Endothelial cell (in vitro differentiated cells): Measurements from ENCODE around the gene SRSF11. TPM values are rescaled to one million over a fixed set of nuclear protein-coding genes. Genes with fewer than 3 reads are reported as not detected.
"Not testable (repeated sequence)": the region's sequence is repeated elsewhere in the genome, so short reads cannot be mapped to it uniquely, and the experiment has no call there.

Experiments
- DNase-seq: peaks from one replicate; pipeline ENCODE4 v3.0.0; 2021; ENCODE audit warnings: low spot score
- H3K27ac Mint-ChIP-seq: one replicate; pipeline ENCODE4 v1.8.0; 2021; ENCODE audit warnings: mixed read lengths, inconsistent platforms; ENCODE audit not compliant: unreplicated experiment
- H3K27me3 Mint-ChIP-seq: one replicate; pipeline ENCODE4 v1.8.0; 2021; ENCODE audit warnings: mild to moderate bottlenecking, moderate library complexity, mixed read lengths, inconsistent platforms; ENCODE audit not compliant: unreplicated experiment
- H3K36me3 Mint-ChIP-seq: one replicate; pipeline ENCODE4 v1.8.0; 2021; ENCODE audit warnings: mild to moderate bottlenecking, low read depth, mixed read lengths, inconsistent platforms; ENCODE audit not compliant: unreplicated experiment
- H3K4me1 Mint-ChIP-seq: one replicate; pipeline ENCODE4 v1.8.0; 2021; ENCODE audit warnings: mild to moderate bottlenecking, mixed read lengths, inconsistent platforms; ENCODE audit not compliant: unreplicated experiment
- H3K4me3 Mint-ChIP-seq: one replicate; pipeline ENCODE4 v1.8.0; 2021; ENCODE audit warnings: mild to moderate bottlenecking, mixed read lengths, inconsistent platforms; ENCODE audit not compliant: unreplicated experiment
- H3K9me3 Mint-ChIP-seq: one replicate; pipeline ENCODE4 v1.8.0; 2021; ENCODE audit warnings: mixed read lengths, inconsistent platforms; ENCODE audit not compliant: unreplicated experiment
- long read RNA-seq: library from polyadenylated mRNA; unstranded; transcript quantifications from one replicate; pipeline ENCODE4 v2.0.0, GENCODE V29; 2020; ENCODE audit not compliant: unreplicated experiment
- total RNA-seq: library from RNA; stranded (reverse); fragmentation: NEBNext Ultra II Directional; extraction: Animal tissue kit (Norgen Biotek cat#: 25700); gene quantifications from one replicate; pipeline ENCODE4 v1.2.1, GENCODE V29; 2021; ENCODE audit not compliant: unreplicated experiment
- TF ChIP-seq, protein P1 (sequence below): fragments of 200-600 bp; sonication (generic); IDR thresholded peaks from one replicate; pipeline ENCODE4 v1.5.0; 2021; ENCODE audit warnings: antibody characterized with exemption; ENCODE audit not compliant: unreplicated experiment

Gene SRSF11, protein sequence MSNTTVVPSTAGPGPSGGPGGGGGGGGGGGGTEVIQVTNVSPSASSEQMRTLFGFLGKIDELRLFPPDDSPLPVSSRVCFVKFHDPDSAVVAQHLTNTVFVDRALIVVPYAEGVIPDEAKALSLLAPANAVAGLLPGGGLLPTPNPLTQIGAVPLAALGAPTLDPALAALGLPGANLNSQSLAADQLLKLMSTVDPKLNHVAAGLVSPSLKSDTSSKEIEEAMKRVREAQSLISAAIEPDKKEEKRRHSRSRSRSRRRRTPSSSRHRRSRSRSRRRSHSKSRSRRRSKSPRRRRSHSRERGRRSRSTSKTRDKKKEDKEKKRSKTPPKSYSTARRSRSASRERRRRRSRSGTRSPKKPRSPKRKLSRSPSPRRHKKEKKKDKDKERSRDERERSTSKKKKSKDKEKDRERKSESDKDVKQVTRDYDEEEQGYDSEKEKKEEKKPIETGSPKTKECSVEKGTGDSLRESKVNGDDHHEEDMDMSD
- 270 TPM for total RNA-seq
- long read RNA-seq, partial matches to known transcripts, result 84 of 113 reads
- long read RNA-seq, other reads (novel, unspliced or antisense), result 24 of 113 reads

DNA sequence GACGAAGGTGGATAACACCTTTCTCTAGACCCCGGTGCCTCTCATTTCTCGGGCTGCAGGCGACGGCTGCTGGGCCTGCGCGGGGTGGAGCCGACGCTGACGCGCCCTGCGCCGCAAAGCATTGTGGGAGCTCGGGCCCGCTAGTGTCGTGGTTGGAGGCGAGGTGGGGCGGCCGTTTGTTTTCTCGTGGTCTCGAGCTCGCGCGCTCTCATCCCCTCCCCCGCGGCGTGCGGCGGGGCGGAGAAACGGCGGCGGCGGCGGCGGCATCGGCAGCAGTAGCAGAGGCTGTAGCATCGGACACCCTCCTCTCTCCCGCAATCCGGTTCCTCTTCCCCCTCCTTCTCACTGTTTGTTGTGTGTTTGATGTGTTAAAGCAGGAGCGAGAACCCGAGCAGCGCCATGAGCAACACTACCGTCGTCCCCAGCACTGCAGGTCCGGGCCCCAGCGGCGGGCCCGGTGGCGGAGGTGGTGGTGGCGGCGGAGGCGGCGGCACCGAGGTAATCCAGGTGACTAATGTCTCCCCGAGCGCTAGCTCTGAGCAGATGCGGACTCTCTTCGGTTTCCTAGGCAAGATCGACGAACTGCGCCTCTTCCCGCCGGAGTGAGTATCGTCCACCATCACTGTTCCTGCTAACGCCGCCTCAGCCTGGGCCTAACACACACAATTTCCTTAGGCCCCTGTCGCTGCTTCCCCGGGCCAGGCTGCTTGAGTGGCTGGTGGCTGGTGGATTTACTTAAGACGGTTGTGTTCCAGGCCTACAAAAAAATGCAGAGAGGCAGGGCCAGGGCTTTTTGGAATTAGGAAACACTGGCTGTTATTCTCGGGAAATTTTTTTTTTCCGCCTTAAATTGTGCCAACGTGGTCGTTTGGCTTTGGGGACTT lies at the start of gene SRSF11:
SRSF11 (plus strand) TSS at position 143 of the 884 bp plus-strand sequence; CDS start at position 400, 257 bp downstream.
- H3K9me3 Mint-ChIP-seq, result no peaks in the 10 kb centered on the region
- TF ChIP-seq, protein P1, sequence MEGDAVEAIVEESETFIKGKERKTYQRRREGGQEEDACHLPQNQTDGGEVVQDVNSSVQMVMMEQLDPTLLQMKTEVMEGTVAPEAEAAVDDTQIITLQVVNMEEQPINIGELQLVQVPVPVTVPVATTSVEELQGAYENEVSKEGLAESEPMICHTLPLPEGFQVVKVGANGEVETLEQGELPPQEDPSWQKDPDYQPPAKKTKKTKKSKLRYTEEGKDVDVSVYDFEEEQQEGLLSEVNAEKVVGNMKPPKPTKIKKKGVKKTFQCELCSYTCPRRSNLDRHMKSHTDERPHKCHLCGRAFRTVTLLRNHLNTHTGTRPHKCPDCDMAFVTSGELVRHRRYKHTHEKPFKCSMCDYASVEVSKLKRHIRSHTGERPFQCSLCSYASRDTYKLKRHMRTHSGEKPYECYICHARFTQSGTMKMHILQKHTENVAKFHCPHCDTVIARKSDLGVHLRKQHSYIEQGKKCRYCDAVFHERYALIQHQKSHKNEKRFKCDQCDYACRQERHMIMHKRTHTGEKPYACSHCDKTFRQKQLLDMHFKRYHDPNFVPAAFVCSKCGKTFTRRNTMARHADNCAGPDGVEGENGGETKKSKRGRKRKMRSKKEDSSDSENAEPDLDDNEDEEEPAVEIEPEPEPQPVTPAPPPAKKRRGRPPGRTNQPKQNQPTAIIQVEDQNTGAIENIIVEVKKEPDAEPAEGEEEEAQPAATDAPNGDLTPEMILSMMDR, result no peak
- peaks cover 17% of the 10 kb centered on the region for H3K36me3 Mint-ChIP-seq
- peak within 1 kb of the TSS; percentile 95 for H3K27ac Mint-ChIP-seq
- peak within 1 kb of the TSS; percentile 90 for H3K4me3 Mint-ChIP-seq
- peaks cover 46% of the 10 kb centered on the region for H3K4me1 Mint-ChIP-seq
- peaks cover 2% of the 10 kb centered on the region for H3K27me3 Mint-ChIP-seq
- DNase-seq, result peak; percentile 99

DNA sequence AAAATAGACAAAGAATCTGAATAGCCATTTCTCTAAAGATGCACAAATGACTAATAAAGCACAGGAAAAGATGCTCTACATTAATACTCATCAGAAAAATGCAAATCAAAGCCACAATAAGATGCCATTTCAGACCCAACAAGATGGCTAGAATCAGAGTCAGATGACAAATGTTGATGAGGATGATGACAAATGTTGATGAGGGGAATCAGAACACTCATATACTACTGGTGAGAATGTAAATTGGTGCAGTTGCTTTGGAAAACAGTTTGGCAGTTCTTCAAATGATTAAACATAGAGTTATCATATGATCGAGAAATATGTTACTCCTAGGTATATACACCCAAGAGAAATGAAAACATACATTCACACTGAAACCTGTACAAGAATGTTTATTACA lies 49.7 kb upstream of the SRSF11 start:
- H3K4me3 Mint-ChIP-seq, result no peak overlapping the region
- peaks cover 7% of the 10 kb centered on the region for H3K27me3 Mint-ChIP-seq
- H3K9me3 Mint-ChIP-seq, result no peaks in the 10 kb centered on the region
- H3K27ac Mint-ChIP-seq, result no peak overlapping the region
- DNase-seq, result no peak
- TF ChIP-seq, protein P1, result no peak
- H3K4me1 Mint-ChIP-seq, result peaks cover 25% of the 10 kb centered on the region
- H3K36me3 Mint-ChIP-seq, result peaks cover 10% of the 10 kb centered on the region

DNA sequence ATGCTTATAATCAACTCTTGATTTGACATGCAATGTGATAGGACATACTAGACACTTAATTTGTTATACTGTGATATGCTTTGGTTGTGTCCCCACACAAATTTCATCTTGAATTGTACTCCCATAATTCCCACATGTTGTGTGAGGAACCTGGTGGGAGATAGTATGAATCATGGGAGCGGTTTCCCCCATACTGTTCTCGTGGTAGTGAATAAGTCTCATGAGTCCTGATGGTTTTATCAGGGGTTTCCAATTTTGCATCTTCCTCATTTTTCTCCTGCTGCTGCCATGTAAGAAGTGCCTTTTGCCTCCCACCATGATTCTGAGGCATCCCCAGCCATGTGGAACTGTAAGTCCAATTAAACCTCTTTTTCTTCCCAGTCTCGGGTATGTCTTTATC lies 36.0 kb upstream of the SRSF11 start:
- not testable (repeated sequence) for H3K9me3 Mint-ChIP-seq, H3K4me1 Mint-ChIP-seq, H3K27ac Mint-ChIP-seq, DNase-seq, H3K36me3 Mint-ChIP-seq, H3K27me3 Mint-ChIP-seq, H3K4me3 Mint-ChIP-seq

DNA sequence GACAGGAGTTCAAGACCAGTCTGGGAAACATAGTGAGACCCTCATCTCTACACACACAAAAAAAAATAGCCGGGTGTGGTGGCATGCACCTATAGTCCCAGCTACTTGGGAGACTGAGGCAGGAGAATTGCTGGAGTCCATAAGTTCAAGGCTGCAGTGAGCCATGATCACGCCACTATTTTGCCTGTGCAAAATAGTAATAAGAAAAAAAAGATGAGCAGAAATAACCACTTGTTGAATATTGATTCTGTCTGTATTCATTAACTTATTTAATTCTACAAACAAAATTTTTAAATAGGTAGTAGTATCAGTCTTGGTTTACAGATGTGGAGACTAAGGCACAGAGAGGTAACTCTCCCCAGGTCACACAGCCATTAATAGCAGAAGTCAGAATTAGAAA lies 32.7 kb upstream of the SRSF11 start:
- Mint-ChIP-seq H3K4me3 (no peak overlapping the region), H3K36me3 (no peaks in the 10 kb centered on the region), H3K9me3 (no peaks in the 10 kb centered on the region), H3K27ac (no peak overlapping the region), H3K4me1 (no peaks in the 10 kb centered on the region), H3K27me3 (no peaks in the 10 kb centered on the region)
- TF ChIP-seq, protein P1, result no peak
- DNase-seq, result no peak

DNA sequence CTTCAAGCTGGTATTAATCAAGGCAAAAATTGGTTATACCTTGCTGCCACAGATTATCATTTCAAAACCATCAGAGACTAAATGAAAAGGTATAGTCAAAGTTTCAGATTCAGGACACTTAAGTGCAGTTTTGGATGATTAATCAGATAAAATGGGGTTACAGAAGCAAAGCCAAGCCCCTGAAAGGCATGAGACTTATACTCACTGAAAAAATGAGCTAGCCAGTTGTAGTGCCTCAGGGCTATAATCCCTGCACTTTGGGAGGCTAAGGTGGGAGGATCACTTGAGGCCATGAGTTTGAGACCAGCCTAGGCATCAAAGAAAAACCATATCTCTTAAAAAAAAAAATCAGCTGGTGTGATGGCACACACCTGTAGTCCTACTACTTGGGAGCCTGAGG lies 31.0 kb upstream of the SRSF11 start:
- TF ChIP-seq, protein P1, result no peak
- DNase-seq, result no peak
- Mint-ChIP-seq H3K4me1 (no peaks in the 10 kb centered on the region), H3K27me3 (no peaks in the 10 kb centered on the region), H3K36me3 (no peaks in the 10 kb centered on the region), H3K4me3 (no peak overlapping the region), H3K27ac (no peak overlapping the region), H3K9me3 (no peaks in the 10 kb centered on the region)

DNA sequence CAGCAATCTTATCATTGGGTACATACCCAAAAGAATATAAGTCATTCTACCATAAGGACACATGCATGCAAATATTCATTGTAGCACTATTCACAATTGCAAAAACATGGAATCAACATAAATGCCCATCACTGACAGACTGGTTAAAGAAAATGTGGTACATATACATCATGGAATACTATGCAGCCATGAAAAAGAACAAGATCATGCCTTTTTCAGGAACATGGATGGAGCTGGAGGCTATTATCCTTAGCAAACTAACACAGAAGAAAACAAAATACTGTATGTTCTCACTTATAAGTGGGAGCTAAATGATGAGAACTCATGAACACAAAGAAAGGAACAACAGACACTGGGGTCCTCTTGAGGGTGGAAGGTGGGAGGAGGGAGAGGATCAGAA lies 28.7 kb upstream of the SRSF11 start:
- not testable (repeated sequence) for H3K9me3 Mint-ChIP-seq, H3K4me3 Mint-ChIP-seq, H3K27me3 Mint-ChIP-seq, H3K36me3 Mint-ChIP-seq, H3K27ac Mint-ChIP-seq, DNase-seq, H3K4me1 Mint-ChIP-seq
